Type B pancreatic cell (in vitro differentiated cells): ENCODE results near the gene PRMT1. TPM values are rescaled to one million over a fixed set of nuclear protein-coding genes. Genes with fewer than 3 reads are reported as not detected.

Source experiments
- DNase-seq: peaks from one replicate; pipeline ENCODE4 v3.0.0; 2021; ENCODE audit warnings: mixed read lengths; ENCODE audit not compliant: unreplicated experiment; ENCODE audit errors: extremely low spot score
- H3K27ac Mint-ChIP-seq: 2 replicates; pipeline ENCODE4 v1.8.0; 2021; ENCODE audit warnings: mild to moderate bottlenecking, mixed read lengths
- H3K27me3 Mint-ChIP-seq: 2 replicates; pipeline ENCODE4 v1.8.0; 2021; ENCODE audit warnings: mixed read lengths
- H3K36me3 Mint-ChIP-seq: 2 replicates; pipeline ENCODE4 v1.8.0; 2021; ENCODE audit warnings: mixed read lengths
- H3K4me1 Mint-ChIP-seq: one replicate; pipeline ENCODE4 v1.8.0; 2021; ENCODE audit warnings: mixed read lengths; ENCODE audit not compliant: unreplicated experiment
- H3K4me3 Mint-ChIP-seq: 2 replicates; pipeline ENCODE4 v1.8.0; 2021; ENCODE audit warnings: mild to moderate bottlenecking, mixed read lengths
- H3K9me3 Mint-ChIP-seq: 2 replicates; pipeline ENCODE4 v1.8.0; 2021; ENCODE audit warnings: mixed read lengths
- total RNA-seq: library from RNA; stranded (reverse); gene quantifications from 2 replicates; pipeline ENCODE4 v1.2.1, GENCODE V29; 2021; ENCODE audit warnings: low replicate concordance
- TF ChIP-seq, protein P1 (sequence below): fragments of 200-600 bp; sonication (generic); conservative IDR thresholded peaks from 2 replicates; pipeline ENCODE4 v1.5.0; 2021; ENCODE audit warnings: antibody characterized with exemption, mild to moderate bottlenecking

PRMT1 gene
- total RNA-seq, 1 donor from 2014 or later, result 195 TPM

- H3K4me3 Mint-ChIP-seq, result no peak overlapping the region
- H3K36me3 Mint-ChIP-seq, result peaks cover 4% of the 10 kb centered on the region
- H3K9me3 Mint-ChIP-seq, result no peaks in the 10 kb centered on the region
- H3K4me1 Mint-ChIP-seq, result peaks cover 24% of the 10 kb centered on the region
- H3K27ac Mint-ChIP-seq, result no peak overlapping the region
- DNase-seq, result no peak
- no peaks in the 10 kb centered on the region for H3K27me3 Mint-ChIP-seq
- TF ChIP-seq, protein P1, sequence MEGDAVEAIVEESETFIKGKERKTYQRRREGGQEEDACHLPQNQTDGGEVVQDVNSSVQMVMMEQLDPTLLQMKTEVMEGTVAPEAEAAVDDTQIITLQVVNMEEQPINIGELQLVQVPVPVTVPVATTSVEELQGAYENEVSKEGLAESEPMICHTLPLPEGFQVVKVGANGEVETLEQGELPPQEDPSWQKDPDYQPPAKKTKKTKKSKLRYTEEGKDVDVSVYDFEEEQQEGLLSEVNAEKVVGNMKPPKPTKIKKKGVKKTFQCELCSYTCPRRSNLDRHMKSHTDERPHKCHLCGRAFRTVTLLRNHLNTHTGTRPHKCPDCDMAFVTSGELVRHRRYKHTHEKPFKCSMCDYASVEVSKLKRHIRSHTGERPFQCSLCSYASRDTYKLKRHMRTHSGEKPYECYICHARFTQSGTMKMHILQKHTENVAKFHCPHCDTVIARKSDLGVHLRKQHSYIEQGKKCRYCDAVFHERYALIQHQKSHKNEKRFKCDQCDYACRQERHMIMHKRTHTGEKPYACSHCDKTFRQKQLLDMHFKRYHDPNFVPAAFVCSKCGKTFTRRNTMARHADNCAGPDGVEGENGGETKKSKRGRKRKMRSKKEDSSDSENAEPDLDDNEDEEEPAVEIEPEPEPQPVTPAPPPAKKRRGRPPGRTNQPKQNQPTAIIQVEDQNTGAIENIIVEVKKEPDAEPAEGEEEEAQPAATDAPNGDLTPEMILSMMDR, result no peak
Measured at GRCh38 chr19:49669516-49669915, 7.6 kb upstream of the PRMT1 start.

DNA sequence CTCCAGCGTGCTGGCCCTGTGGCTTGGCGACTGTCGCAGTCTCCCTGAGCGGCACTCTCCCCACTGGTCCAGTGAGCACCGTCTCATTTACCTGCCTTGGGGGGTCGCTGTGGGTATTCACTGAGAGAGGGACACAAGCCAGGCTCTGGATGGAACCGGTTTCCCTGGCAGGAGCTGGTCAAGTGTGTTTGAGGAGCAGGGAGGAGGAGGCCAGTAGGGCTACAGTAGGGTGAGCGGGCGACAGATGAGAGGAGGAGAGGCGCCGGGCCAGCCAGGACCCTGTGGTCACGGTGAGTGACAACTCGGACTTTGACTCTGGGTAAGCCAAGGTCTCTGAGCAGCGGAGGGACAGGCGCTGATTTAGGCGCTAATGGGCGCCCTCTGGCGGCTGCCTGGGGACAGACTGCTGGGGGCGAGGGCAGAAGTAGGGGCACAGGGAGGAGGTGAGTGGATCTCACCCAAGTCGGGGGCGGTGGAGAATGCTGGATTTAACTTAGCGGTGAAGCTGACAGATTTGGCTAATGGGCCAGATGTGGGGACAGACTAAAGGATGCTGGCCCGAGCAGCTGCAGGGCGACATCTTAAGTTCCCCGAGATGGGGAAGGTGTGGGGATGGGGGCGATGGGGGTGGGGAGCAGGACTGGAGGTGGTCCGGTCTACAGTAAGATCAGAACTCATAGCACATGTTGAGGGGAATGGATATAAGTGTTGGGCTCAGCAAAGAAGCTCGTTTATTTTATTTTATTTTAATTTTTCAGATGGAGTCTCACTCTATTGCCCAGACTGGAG is 4.7 kb upstream of the PRMT1 start:
- H3K9me3 Mint-ChIP-seq, result no peaks in the 10 kb centered on the region
- TF ChIP-seq, protein P1, result peak; percentile 97
- peak; percentile 86 for DNase-seq
- peaks cover 11% of the 10 kb centered on the region for H3K4me1 Mint-ChIP-seq
- H3K27ac Mint-ChIP-seq, result peak overlapping the region; percentile 91
- H3K27me3 Mint-ChIP-seq, result no peaks in the 10 kb centered on the region
- peaks cover 4% of the 10 kb centered on the region for H3K36me3 Mint-ChIP-seq
- peak overlapping the region; percentile 76 for H3K4me3 Mint-ChIP-seq

DNA sequence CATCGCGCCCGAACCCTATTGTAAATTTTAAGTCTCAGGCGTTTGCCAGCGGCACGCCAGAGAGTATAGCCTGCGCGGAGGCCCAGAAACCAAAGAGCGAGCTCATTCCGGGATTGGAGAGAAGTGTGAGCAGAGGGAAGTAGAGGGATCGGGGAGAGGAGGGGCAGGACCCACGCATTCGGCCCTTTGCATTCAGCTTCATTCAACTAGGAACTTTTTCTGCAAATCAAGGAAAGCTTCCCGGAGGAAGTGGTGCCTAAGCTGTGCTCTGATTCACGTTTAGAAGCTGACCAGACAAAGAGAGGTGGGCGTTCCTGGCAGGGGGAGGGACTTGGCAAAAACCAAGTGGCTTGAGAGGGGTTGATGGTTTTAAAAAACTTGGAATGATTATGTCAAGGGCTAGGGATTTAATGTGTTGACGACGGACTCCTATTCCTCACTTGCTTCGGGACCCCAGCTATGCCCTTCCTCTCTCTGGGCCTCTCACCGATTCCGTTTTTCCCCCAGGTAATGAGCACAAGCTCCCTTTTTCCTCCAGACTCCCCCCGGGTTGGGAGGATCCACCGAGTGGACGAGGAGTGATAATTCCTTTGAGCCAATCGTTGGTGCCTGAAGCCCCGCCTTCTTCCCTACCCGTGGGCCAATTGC is 811 bp upstream of the PRMT1 start:
- H3K27me3 Mint-ChIP-seq, result no peaks in the 10 kb centered on the region
- no peaks in the 10 kb centered on the region for H3K36me3 Mint-ChIP-seq
- DNase-seq, result no peak
- TF ChIP-seq, protein P1, result peak; percentile 5
- peak overlapping the region; percentile 99 for H3K27ac Mint-ChIP-seq
- peaks cover 18% of the 10 kb centered on the region for H3K4me1 Mint-ChIP-seq
- H3K9me3 Mint-ChIP-seq, result no peaks in the 10 kb centered on the region
- H3K4me3 Mint-ChIP-seq, result peak overlapping the region; percentile 98

GRCh38 chr19:49676784-49677230 is 264 bp upstream of the PRMT1 start:
- Mint-ChIP-seq H3K4me1 (peaks cover 16% of the 10 kb centered on the region), H3K4me3 (peak overlapping the region; percentile 98), H3K27ac (peak overlapping the region; percentile 99), H3K27me3 (no peaks in the 10 kb centered on the region), H3K9me3 (no peaks in the 10 kb centered on the region), H3K36me3 (no peaks in the 10 kb centered on the region)
- DNase-seq, result peak; percentile 99
- TF ChIP-seq, protein P1, result no peak

DNA sequence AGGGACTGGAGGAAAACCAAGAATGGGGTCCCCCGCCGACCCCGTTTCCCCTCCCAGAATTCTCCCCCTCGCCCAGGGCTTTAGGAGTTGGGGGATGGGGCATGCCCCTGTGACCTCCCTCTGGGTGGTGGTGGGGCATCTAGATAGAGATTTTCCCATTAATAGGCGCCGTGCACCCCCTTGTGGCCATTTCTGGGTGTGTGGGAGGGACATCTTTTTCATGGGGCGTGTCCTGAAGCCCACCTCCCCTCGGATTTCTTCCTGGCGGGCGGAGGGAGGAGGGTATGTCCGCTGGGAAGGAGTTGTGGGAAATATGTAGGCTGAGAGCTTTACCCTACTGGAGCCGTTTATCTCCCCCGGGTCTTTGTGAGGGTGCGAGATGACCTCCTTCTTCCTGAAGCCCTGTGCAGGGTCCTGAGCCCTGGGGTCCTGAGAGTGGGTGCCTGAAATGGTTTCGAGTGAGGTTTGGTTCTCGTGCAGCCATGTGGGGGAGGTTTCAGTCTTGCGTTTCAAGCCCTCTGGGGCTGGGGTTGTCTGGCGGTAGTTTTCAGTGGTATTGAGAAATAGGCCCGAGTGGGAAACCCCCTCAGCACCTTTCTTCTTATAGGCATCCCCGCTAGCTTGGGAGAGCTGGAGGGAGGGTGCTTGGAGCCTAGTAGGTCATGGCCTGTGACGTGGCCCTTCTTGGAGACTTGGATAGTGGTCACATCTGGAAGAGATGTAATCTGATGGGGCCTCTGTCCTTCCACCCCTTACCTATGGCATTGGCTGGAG is 1.0 kb downstream of the PRMT1 start:
- H3K27me3 Mint-ChIP-seq, result no peaks in the 10 kb centered on the region
- H3K36me3 Mint-ChIP-seq, result no peaks in the 10 kb centered on the region
- DNase-seq, result peak; percentile 87
- peak overlapping the region; percentile 92 for H3K4me3 Mint-ChIP-seq
- H3K27ac Mint-ChIP-seq, result peak overlapping the region; percentile 92
- TF ChIP-seq, protein P1, result peak; percentile 87
- H3K4me1 Mint-ChIP-seq, result peaks cover 9% of the 10 kb centered on the region
- H3K9me3 Mint-ChIP-seq, result no peaks in the 10 kb centered on the region
